CD4-positive, alpha-beta T cell (primary cell): ENCODE results near the gene RIPK4. TPM values are rescaled to one million over a fixed set of nuclear protein-coding genes. Genes with fewer than 3 reads are reported as not detected.

Experiments used
- ATAC-seq: fragments of 200-7000 bp; cut with Tn5 transposase; one replicate; pipeline ENCODE4 v1.10.0; 2022; ENCODE audit warnings: mild to moderate bottlenecking; ENCODE audit not compliant: poor library complexity
- CTCF ChIA-PET: fragments of 350-600 bp; sonication (Branson Sonifier 250); formaldehyde crosslinking; loops from one replicate; lab custom pipeline; 2021; ENCODE audit warnings: antibody characterized with exemption, inconsistent platforms; lab: Charles Lee
- POLR2A ChIA-PET: fragments of 350-600 bp; sonication (Branson Sonifier 250); formaldehyde crosslinking; loops from one replicate; lab custom pipeline; 2021; ENCODE audit warnings: antibody characterized with exemption, inconsistent platforms; lab: Charles Lee
- DNase-seq, 14 experiments: peaks; one replicate each; pipeline ENCODE4 v3.0.0-alpha.2; 2013 to 2020; ENCODE audit warnings: mixed read lengths in 2 of 14
- H3K27ac ChIP-seq, 2 donors: one replicate each; pipeline versions ENCODE4 v1.5.1 to v1.7.0; 2013; ENCODE audit warnings: low read length in 2 of 2, low read depth in 1 of 2, mild to moderate bottlenecking in 1 of 2
- H3K27me3 ChIP-seq, 2 experiments: 1 replicate in 1 of 2; 2 replicates in 1 of 2; pipeline versions ENCODE4 v1.6.1 to v1.7.0; 2013; ENCODE audit warnings: low read length in 2 of 2, control low read depth in 1 of 2, mild to moderate bottlenecking in 1 of 2, moderate library complexity in 1 of 2; ENCODE audit not compliant: insufficient read depth in 2 of 2, control insufficient read depth in 1 of 2
- H3K36me3 ChIP-seq: one replicate; pipeline ENCODE4 v1.6.1; 2013; ENCODE audit warnings: low read length, control low read depth; ENCODE audit not compliant: insufficient read depth
- H3K4me1 ChIP-seq: one replicate; pipeline ENCODE4 v1.6.1; 2013; ENCODE audit warnings: low read length, control low read depth; ENCODE audit not compliant: insufficient read depth
- H3K4me3 ChIP-seq: one replicate; pipeline ENCODE4 v1.5.1; 2013; ENCODE audit warnings: mild to moderate bottlenecking, low read length, moderate library complexity
- H3K9me3 ChIP-seq, 2 experiments: 1 replicate in 1 of 2; 2 replicates in 1 of 2; pipeline versions ENCODE4 v1.6.1 to v1.7.0; 2013; ENCODE audit warnings: low read length in 2 of 2, mild to moderate bottlenecking in 2 of 2, control low read depth in 1 of 2, moderate library complexity in 1 of 2; ENCODE audit not compliant: control insufficient read depth in 1 of 2, insufficient read depth in 1 of 2
- H3K27ac Mint-ChIP-seq: one replicate; pipeline ENCODE4 v1.8.0; 2020; ENCODE audit warnings: mixed read lengths
- H3K27me3 Mint-ChIP-seq: one replicate; pipeline ENCODE4 v1.8.0; 2021; ENCODE audit warnings: mixed read lengths
- H3K36me3 Mint-ChIP-seq: one replicate; pipeline ENCODE4 v1.8.0; 2021; ENCODE audit warnings: low read depth, mixed read lengths
- H3K4me1 Mint-ChIP-seq: one replicate; pipeline ENCODE4 v1.8.0; 2021; ENCODE audit warnings: low read depth, mixed read lengths
- H3K4me3 Mint-ChIP-seq: one replicate; pipeline ENCODE4 v1.8.0; 2020; ENCODE audit warnings: mild to moderate bottlenecking, mixed read lengths
- H3K9me3 Mint-ChIP-seq: one replicate; pipeline ENCODE4 v1.8.0; 2020; ENCODE audit warnings: mixed read lengths
- CTCF ChIP-seq: fragments of 200-600 bp; IDR thresholded peaks from one replicate; pipeline ENCODE4 v1.8.0; 2022; ENCODE audit warnings: antibody characterized with exemption, mild to moderate bottlenecking
- intact Hi-C, 2 experiments: fragments of 100-400 bp; cut with DNase I in 1 of 2; cut with micrococcal nuclease in 1 of 2; formaldehyde crosslinking; loops; one replicate each; pipeline versions ENCODE4 v1.15.1 to v1.9.0; 2023 to 2025; cut with DNase I, micrococcal nuclease
- total RNA-seq, 174 experiments: library from RNA in 2 of 174; stranded (reverse) in 2 of 174; gene quantifications; one replicate each; pipeline ENCODE4 v1.2.3 and lab custom pipeline; 2021 to 2026

The RIPK4 gene
- total RNA-seq, 2 experiments from 2014 or later, result 2.5 to 3.0 TPM

- intact Hi-C loops, result no loop called here
- Histone ChIP-seq H3K4me3 (no peak overlapping the region), H3K27me3 (no peaks in the 10 kb centered on the region), H3K4me1 (no peaks in the 10 kb centered on the region), H3K9me3 (peaks cover 0 to 5% of the 10 kb centered on the region in 2 experiments), H3K36me3 (no peaks in the 10 kb centered on the region), H3K27ac (no peak overlapping the region)
- H3K27ac Mint-ChIP-seq, result no peak overlapping the region
- ATAC-seq, result no peak
- H3K4me1 Mint-ChIP-seq, result no peaks in the 10 kb centered on the region
- peaks cover 11% of the 10 kb centered on the region for H3K36me3 Mint-ChIP-seq
- no peak overlapping the region for H3K4me3 Mint-ChIP-seq
- H3K9me3 Mint-ChIP-seq, result no peaks in the 10 kb centered on the region
- TF ChIP-seq CTCF, result no peak
- no peaks in the 10 kb centered on the region for H3K27me3 Mint-ChIP-seq
- ChIA-PET POLR2A (no interaction called here), CTCF (no interaction called here)
- DNase-seq, result no peak
These were observed 20.2 kb downstream of the RIPK4 start for GRCh38 chr21:41746744-41747006.

GRCh38 chr21:41745971-41746743 lies 20.7 kb downstream of the RIPK4 start:
- H3K27me3 Mint-ChIP-seq, result no peaks in the 10 kb centered on the region
- no peak for DNase-seq
- H3K4me3 Mint-ChIP-seq, result no peak overlapping the region
- intact Hi-C loops, result no loop called here
- H3K27ac Mint-ChIP-seq, result no peak overlapping the region
- no peaks in the 10 kb centered on the region for H3K27me3 ChIP-seq
- H3K9me3 Mint-ChIP-seq, result no peaks in the 10 kb centered on the region
- ChIA-PET POLR2A (no interaction called here), CTCF (no interaction called here)
- H3K36me3 ChIP-seq, result no peaks in the 10 kb centered on the region
- no peak for TF ChIP-seq CTCF
- no peak for ATAC-seq
- no peaks in the 10 kb centered on the region for H3K4me1 ChIP-seq
- no peak overlapping the region for H3K4me3 ChIP-seq
- H3K9me3 ChIP-seq, result peaks cover 0 to 5% of the 10 kb centered on the region in 2 experiments
- peaks cover 13% of the 10 kb centered on the region for H3K36me3 Mint-ChIP-seq
- no peak overlapping the region for H3K27ac ChIP-seq
- H3K4me1 Mint-ChIP-seq, result no peaks in the 10 kb centered on the region

- H3K4me1 Mint-ChIP-seq, result no peaks in the 10 kb centered on the region
- no peaks in the 10 kb centered on the region for H3K27me3 Mint-ChIP-seq
- Histone ChIP-seq H3K36me3 (no peaks in the 10 kb centered on the region), H3K9me3 (peaks cover 0 to 13% of the 10 kb centered on the region in 2 experiments), H3K4me3 (no peak overlapping the region), H3K4me1 (no peaks in the 10 kb centered on the region), H3K27ac (no peak overlapping the region), H3K27me3 (no peaks in the 10 kb centered on the region)
- ChIA-PET POLR2A (no interaction called here), CTCF (no interaction called here)
- ATAC-seq (no peak), DNase-seq (no peak)
- TF ChIP-seq CTCF, result no peak
- no peaks in the 10 kb centered on the region for H3K9me3 Mint-ChIP-seq
- H3K27ac Mint-ChIP-seq, result no peak overlapping the region
- no peak overlapping the region for H3K4me3 Mint-ChIP-seq
- H3K36me3 Mint-ChIP-seq, result peaks cover 15% of the 10 kb centered on the region
- intact Hi-C loops, result no loop called here
These were observed 21.6 kb downstream of the RIPK4 start for GRCh38 chr21:41745026-41745820.
